Panc1 (cell line): ENCODE measurements around the gene ZFP57. TPM values are rescaled to one million over a fixed set of nuclear protein-coding genes. Genes with fewer than 3 reads are reported as not detected.

Experiments
- ATAC-seq: fragments of 200-7000 bp; cut with Tn5 transposase; 2 replicates; pipeline ENCODE4 v1.9.1; 2020; ENCODE audit warnings: mild to moderate bottlenecking, moderate library complexity
- BruUV-seq: library from RNA; stranded (reverse); fragments of 400-500 nt; replicated peaks from 2 replicates; lab custom pipeline; 2021; lab: Mats Ljungman, UMichigan
- CTCF ChIA-PET: fragments of 300-600 bp; sonication (Branson Sonifier 250); formaldehyde crosslinking; loops from one replicate; lab custom pipeline; 2022; ENCODE audit warnings: antibody characterized with exemption; lab: Charles Lee
- POLR2A ChIA-PET: fragments of 300-600 bp; sonication (Branson Sonifier 250); formaldehyde crosslinking; loops from one replicate; lab custom pipeline; 2022; ENCODE audit warnings: antibody characterized with exemption; lab: Charles Lee
- DNase-seq: peaks from one replicate; pipeline ENCODE4 v3.0.0-alpha.2; 2010; ENCODE audit warnings: low read depth, low spot score
- H3K27ac ChIP-seq: 2 replicates; pipeline ENCODE4 v1.5.1; 2011; ENCODE audit warnings: mild to moderate bottlenecking, low read length, inconsistent platforms
- H3K27me3 ChIP-seq: fragments of 200-500 bp; sonication (Bioruptor generic); 2 replicates; pipeline ENCODE4 v1.6.0; 2014; ENCODE audit warnings: low read length, inconsistent platforms; ENCODE audit not compliant: control insufficient read depth, insufficient read depth
- H3K36me3 ChIP-seq: fragments of 200-500 bp; sonication (Bioruptor generic); 2 replicates; pipeline ENCODE4 v1.5.1; 2014; ENCODE audit warnings: inconsistent platforms, mild to moderate bottlenecking, low read length, moderate library complexity; ENCODE audit not compliant: control insufficient read depth, insufficient read depth
- H3K4me1 ChIP-seq: 2 replicates; pipeline ENCODE4 v1.5.1; 2011; ENCODE audit warnings: inconsistent platforms, mild to moderate bottlenecking, low read length, moderate library complexity; ENCODE audit not compliant: control insufficient read depth, insufficient read depth
- H3K4me3 ChIP-seq, 2 experiments: 2 replicates each; pipeline ENCODE4 v1.5.1; 2011 to 2012; ENCODE audit warnings: low read depth in 2 of 2, low read length in 2 of 2, mild to moderate bottlenecking in 2 of 2, inconsistent platforms in 1 of 2, moderate library complexity in 1 of 2
- H3K9me3 ChIP-seq: fragments of 200-500 bp; sonication (Bioruptor generic); 2 replicates; pipeline ENCODE4 v1.5.1; 2014; ENCODE audit warnings: low read depth, mild to moderate bottlenecking, inconsistent platforms, low read length, moderate library complexity; ENCODE audit not compliant: control insufficient read depth, insufficient read depth
- CTCF ChIP-seq: fragments of 450-650 bp; IDR thresholded peaks from 2 replicates; pipeline ENCODE4 v1.5.1; 2017; ENCODE audit warnings: mild to moderate bottlenecking
- POLR2AphosphoS5 ChIP-seq: IDR thresholded peaks from 2 replicates; pipeline ENCODE4 v1.6.1; 2012; ENCODE audit warnings: mild to moderate bottlenecking, low read depth, low read length, moderate library complexity
- REST ChIP-seq, 2 experiments: IDR thresholded peaks; 2 replicates each; pipeline ENCODE4 v1.6.1; 2011 to 2012; ENCODE audit warnings: low read depth in 2 of 2, control low read depth in 1 of 2, low read length in 1 of 2, mild to moderate bottlenecking in 1 of 2, moderate library complexity in 1 of 2; ENCODE audit not compliant: insufficient read depth in 1 of 2
- SIN3A ChIP-seq: IDR thresholded peaks from 2 replicates; pipeline ENCODE4 v1.6.1; 2012; ENCODE audit warnings: low read depth, mild to moderate bottlenecking, low read length, moderate library complexity, borderline replicate concordance; ENCODE audit not compliant: insufficient read depth
- TCF7L2 ChIP-seq: IDR thresholded peaks from 2 replicates; pipeline ENCODE4 v1.6.1; 2011; ENCODE audit warnings: mild to moderate bottlenecking, low read depth, low read length, inconsistent platforms
- in situ Hi-C: cut with HindIII; loops from 2 replicates; pipeline ENCODE4 v1.10.0; 2016; ENCODE audit warnings: low sequenced_read_pairs, low pct_unique_long_range_greater_than_20kb
- intact Hi-C: fragments of 100-400 bp; cut with micrococcal nuclease; formaldehyde crosslinking; loops from one replicate; pipeline ENCODE4 v1.10.0; 2022; ENCODE audit not compliant: unreplicated experiment
- total RNA-seq: library from RNA; stranded (reverse); gene quantifications from one replicate; pipeline ENCODE4 v1.2.1, GENCODE V29; 2021; ENCODE audit not compliant: unreplicated experiment

Gene ZFP57
- total RNA-seq, 1 experiment from 2014 or later = not detected

- ChIA-PET CTCF (no interaction called here), POLR2A (interaction anchor here (0.6 kb wide), 1 partner anchor 26 kb away, joined by 3 read pairs; no protein-coding TSS in a partner anchor)
- H3K27me3 ChIP-seq = peaks cover 21% of the 10 kb centered on the region
- ATAC-seq = no peak
- BruUV-seq = no TSS peak
- peaks cover 2% of the 10 kb centered on the region; the same call in 1 of the 2 replicates for H3K36me3 ChIP-seq
- H3K4me1 ChIP-seq = no peaks in the 10 kb centered on the region
- H3K27ac ChIP-seq = no peak overlapping the region
- no peaks in the 10 kb centered on the region for H3K9me3 ChIP-seq
- intact Hi-C loops (no loop called here), in situ Hi-C loops (no loop called here)
- DNase-seq = no peak
- peak overlapping the region; percentile 17 to 26; a peak in 2 of 4 replicates for H3K4me3 ChIP-seq
- no peak for TF ChIP-seq REST (IDR thresholded peaks at IDR 0.05; ENCODE audit: insufficient read depth in 1 of 2, low read depth in 2 of 2, low read length in 1 of 2)
- TF ChIP-seq POLR2AphosphoS5 = no peak
- no peak for TF ChIP-seq TCF7L2
- no peak for TF ChIP-seq CTCF
- TF ChIP-seq SIN3A = no peak
Measured at GRCh38 chr6:29626948-29627754, 53.8 kb downstream of the ZFP57 start.

- intact Hi-C loops = no loop called here
Measured at GRCh38 chr6:29625337-29625930, 55.5 kb downstream of the ZFP57 start.

More at GRCh38 chr6:29625337-29625930, 55.5 kb downstream of the ZFP57 start:
- H3K9me3 ChIP-seq = no peaks in the 10 kb centered on the region
- no TSS peak for BruUV-seq
- DNase-seq (no peak), ATAC-seq (no peak)
- no peak overlapping the region for H3K4me3 ChIP-seq
- H3K27me3 ChIP-seq = peaks cover 9% of the 10 kb centered on the region; the same call in 1 of the 2 replicates
- no peaks in the 10 kb centered on the region for H3K4me1 ChIP-seq
- ChIA-PET CTCF (no interaction called here), POLR2A (no interaction called here)
- no peaks in the 10 kb centered on the region for H3K36me3 ChIP-seq
- in situ Hi-C loops = no loop called here
- TF ChIP-seq REST (IDR thresholded peaks at IDR 0.05; ENCODE audit: insufficient read depth in 1 of 2, low read depth in 2 of 2, low read length in 1 of 2) (no peak), SIN3A (no peak), CTCF (no peak), POLR2AphosphoS5 (no peak), TCF7L2 (no peak)
- no peak overlapping the region for H3K27ac ChIP-seq
